MCF 10A (cell line): ENCODE data around the gene R3HDML. TPM values are rescaled to one million over a fixed set of nuclear protein-coding genes. Genes with fewer than 3 reads are reported as not detected.

Experiments
- Bru-seq: library from RNA; stranded (reverse); fragments of 400-500 nt; gene quantifications from one replicate; lab custom pipeline; 2021; lab: Mats Ljungman, UMichigan
- BruChase-seq, 2 experiments: library from RNA; stranded (reverse); fragments of 400-500 nt; gene quantifications; one replicate each; lab custom pipeline; 2021; lab: Mats Ljungman, UMichigan
- BruUV-seq: library from RNA; stranded (reverse); fragments of 400-500 nt; replicated peaks from 2 replicates; lab custom pipeline; 2021; lab: Mats Ljungman, UMichigan
- CTCF ChIA-PET: fragments of 300-600 bp; sonication (Branson Sonifier 250); formaldehyde crosslinking; extraction: SDS; loops from one replicate; lab custom pipeline; 2021; ENCODE audit warnings: antibody characterized with exemption, inconsistent platforms; lab: Yijun Ruan, JAX
- POLR2A ChIA-PET: fragments of 300-600, 350-650 bp; sonication (Branson Sonifier 250); formaldehyde crosslinking; extraction: SDS; loops from one replicate; lab custom pipeline; 2020; ENCODE audit warnings: antibody characterized with exemption, inconsistent platforms; lab: Yijun Ruan, JAX
- DNase-seq: peaks from one replicate; pipeline ENCODE4 v3.0.0-alpha.2; 2018; ENCODE audit not compliant: unreplicated experiment
- H3K27ac Mint-ChIP-seq: one replicate; pipeline ENCODE4 v1.8.0; 2022; ENCODE audit warnings: mild to moderate bottlenecking, low read depth, mixed read lengths; ENCODE audit not compliant: unreplicated experiment
- H3K27me3 Mint-ChIP-seq: one replicate; pipeline ENCODE4 v1.8.0; 2022; ENCODE audit warnings: mixed read lengths; ENCODE audit not compliant: insufficient read depth, unreplicated experiment
- H3K36me3 Mint-ChIP-seq: one replicate; pipeline ENCODE4 v1.8.0; 2022; ENCODE audit warnings: mild to moderate bottlenecking, moderate library complexity, mixed read lengths; ENCODE audit not compliant: insufficient read depth, unreplicated experiment
- H3K4me1 Mint-ChIP-seq: one replicate; pipeline ENCODE4 v1.8.0; 2022; ENCODE audit warnings: mixed read lengths; ENCODE audit not compliant: insufficient read depth, unreplicated experiment
- H3K4me3 Mint-ChIP-seq: one replicate; pipeline ENCODE4 v1.8.0; 2022; ENCODE audit warnings: mild to moderate bottlenecking, moderate library complexity, mixed read lengths; ENCODE audit not compliant: unreplicated experiment
- H3K9me3 Mint-ChIP-seq: one replicate; pipeline ENCODE4 v1.8.0; 2022; ENCODE audit warnings: mixed read lengths; ENCODE audit not compliant: unreplicated experiment
- CTCF ChIP-seq: fragments of 200-600 bp; IDR thresholded peaks from one replicate; pipeline ENCODE4 v1.8.0; 2022; ENCODE audit warnings: antibody characterized with exemption, mild to moderate bottlenecking; ENCODE audit not compliant: unreplicated experiment
- intact Hi-C: fragments of 100-400 bp; cut with micrococcal nuclease; formaldehyde crosslinking; loops from 2 replicates; pipeline ENCODE4 v1.14.1; 2022
- long read RNA-seq: library from polyadenylated mRNA; stranded (forward); transcript quantifications from one replicate; pipeline ENCODE4 v2.0.0, GENCODE V29; 2022
- total RNA-seq: library from RNA; stranded (reverse); gene quantifications from 2 replicates; pipeline ENCODE4 v1.2.3, GENCODE V29; 2022

Gene R3HDML
- total RNA-seq (not detected in 2 replicates), Bru-seq, nascent RNA (not detected), BruChase-seq, experiment 1, labeled RNA remaining after a 6-hour chase (not detected), BruChase-seq, experiment 2, labeled RNA remaining after a 2-hour chase (percentile 6 among the genes with signal in this experiment)
- long read RNA-seq: 0 reads

- no TSS peak for BruUV-seq
- H3K9me3 Mint-ChIP-seq: no peaks in the 10 kb centered on the region
- intact Hi-C loops: no loop called here
- H3K4me1 Mint-ChIP-seq: no peaks in the 10 kb centered on the region
- ChIA-PET CTCF (no interaction called here), POLR2A (no interaction called here)
- H3K36me3 Mint-ChIP-seq: no peaks in the 10 kb centered on the region
- H3K27ac Mint-ChIP-seq: no peak within 1 kb of the TSS
- peaks cover 11% of the 10 kb centered on the region for H3K27me3 Mint-ChIP-seq
- no peak within 1 kb of the TSS for H3K4me3 Mint-ChIP-seq
- DNase-seq: no peak
- TF ChIP-seq CTCF: no peak
Observed at GRCh38 chr20:44336725-44337380, at the start of gene R3HDML. Gene R3HDML, plus strand, starts transcription at chr20:44337043. Its CDS starts 115 bp downstream, at chr20:44337158.

GRCh38 chr20:44287272-44288097 lies 49.4 kb upstream of the R3HDML start:
- Mint-ChIP-seq H3K9me3 (no peaks in the 10 kb centered on the region), H3K27ac (no peak overlapping the region), H3K4me3 (no peak overlapping the region), H3K36me3 (peaks cover 6% of the 10 kb centered on the region), H3K27me3 (no peaks in the 10 kb centered on the region), H3K4me1 (no peaks in the 10 kb centered on the region)
- no peak for DNase-seq
- intact Hi-C loops: no loop called here
- TF ChIP-seq CTCF: no peak
- no TSS peak for BruUV-seq
- POLR2A ChIA-PET: no interaction called here
- CTCF ChIA-PET: interaction anchor here (0.6 to 0.9 kb wide), 3 partner anchors 9 to 73 kb away, joined by 3 read pairs; no protein-coding TSS in a partner anchor

DNA sequence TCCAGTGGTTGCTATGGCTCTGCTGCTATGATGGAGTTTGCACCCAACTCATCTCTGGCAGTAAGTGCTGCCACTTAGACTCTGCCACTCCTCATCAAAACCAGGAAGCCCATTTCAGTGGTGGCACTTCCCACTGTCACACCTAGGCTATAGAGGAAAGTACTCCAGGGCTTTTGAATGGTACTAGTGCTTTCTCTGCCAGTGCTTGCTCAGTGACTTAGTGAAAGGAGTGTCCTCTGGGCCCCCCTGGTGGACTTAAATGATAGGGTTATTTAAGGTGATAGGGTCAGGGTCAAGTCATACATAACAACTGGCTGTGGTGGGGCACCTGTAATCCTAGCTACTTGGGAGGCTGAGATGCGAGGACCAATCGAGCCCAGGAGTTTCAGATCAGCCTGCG lies 48.6 kb upstream of the R3HDML start:
- no peak for TF ChIP-seq CTCF
- Mint-ChIP-seq H3K36me3 (peaks cover 6% of the 10 kb centered on the region), H3K27ac (no peak overlapping the region), H3K27me3 (no peaks in the 10 kb centered on the region), H3K4me3 (no peak overlapping the region), H3K9me3 (no peaks in the 10 kb centered on the region), H3K4me1 (no peaks in the 10 kb centered on the region)
- no TSS peak for BruUV-seq
- intact Hi-C loops: no loop called here
- CTCF ChIA-PET: interaction anchor here (0.7 kb wide), 1 partner anchor 40 kb away, joined by 3 read pairs; no protein-coding TSS in a partner anchor
- POLR2A ChIA-PET: no interaction called here
- no peak for DNase-seq

DNA sequence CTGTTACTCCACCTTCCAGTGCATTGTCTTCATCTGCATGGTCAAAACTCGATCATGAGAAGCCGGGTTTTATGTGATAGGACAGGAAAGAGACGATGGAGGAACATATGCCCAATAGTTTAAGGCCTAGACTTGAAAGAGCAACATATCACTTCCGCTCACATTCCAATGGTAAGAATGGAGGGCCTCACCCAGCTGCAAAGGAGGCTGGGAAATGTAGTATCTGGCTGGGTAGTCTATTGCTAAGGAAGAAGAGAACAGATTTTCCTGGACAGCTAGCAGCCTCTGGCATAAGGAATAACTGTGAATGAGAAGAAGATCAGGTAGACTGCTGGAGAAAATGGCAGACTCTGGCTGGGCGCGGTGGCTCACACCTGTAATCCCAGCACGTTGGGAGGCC lies 45.1 kb upstream of the R3HDML start:
- Mint-ChIP-seq H3K27me3 (no peaks in the 10 kb centered on the region), H3K9me3 (no peaks in the 10 kb centered on the region), H3K36me3 (peaks cover 6% of the 10 kb centered on the region), H3K27ac (no peak overlapping the region), H3K4me1 (no peaks in the 10 kb centered on the region), H3K4me3 (no peak overlapping the region)
- intact Hi-C loops: no loop called here
- BruUV-seq: no TSS peak
- CTCF ChIA-PET: interaction anchor here (0.6 to 1.3 kb wide), 2 partner anchors 19 to 158 kb away, joined by 3 to 5 read pairs; no protein-coding TSS in a partner anchor
- DNase-seq: no peak
- POLR2A ChIA-PET: no interaction called here
- TF ChIP-seq CTCF: no peak
